Measurements from ENCODE around the gene NEK11.
"Not testable (repeated sequence)": the region's sequence is repeated elsewhere in the genome, so short reads cannot be mapped to it uniquely, and the experiment has no call there.

Gene NEK11

DNA sequence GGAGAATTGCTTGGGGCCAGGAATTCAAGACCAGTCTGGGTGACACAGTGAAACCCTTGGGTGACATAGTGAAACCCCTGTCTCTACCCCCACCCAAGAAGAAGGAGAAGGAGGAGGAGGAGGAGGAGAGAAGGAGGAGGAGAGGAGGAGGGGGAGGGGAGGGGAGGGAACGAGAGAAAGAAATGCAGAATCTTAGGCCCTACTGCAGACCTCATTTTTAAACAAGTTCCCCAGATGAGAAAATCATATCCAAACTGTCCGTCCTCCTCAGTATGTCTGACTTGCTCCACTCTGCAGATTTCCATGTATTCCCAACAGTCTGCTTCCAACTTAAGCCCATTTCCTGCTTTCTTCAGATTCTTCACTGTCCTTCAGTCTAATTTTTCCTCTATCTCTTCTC lies 291.0 kb downstream of the NEK11 start:
- no peak for DNase-seq

GRCh38 chr3:131323014-131323413 lies 296.3 kb downstream of the NEK11 start:
- no peak for DNase-seq

GRCh38 chr3:131323792-131324191 lies 297.1 kb downstream of the NEK11 start:
- no peak for DNase-seq

DNA sequence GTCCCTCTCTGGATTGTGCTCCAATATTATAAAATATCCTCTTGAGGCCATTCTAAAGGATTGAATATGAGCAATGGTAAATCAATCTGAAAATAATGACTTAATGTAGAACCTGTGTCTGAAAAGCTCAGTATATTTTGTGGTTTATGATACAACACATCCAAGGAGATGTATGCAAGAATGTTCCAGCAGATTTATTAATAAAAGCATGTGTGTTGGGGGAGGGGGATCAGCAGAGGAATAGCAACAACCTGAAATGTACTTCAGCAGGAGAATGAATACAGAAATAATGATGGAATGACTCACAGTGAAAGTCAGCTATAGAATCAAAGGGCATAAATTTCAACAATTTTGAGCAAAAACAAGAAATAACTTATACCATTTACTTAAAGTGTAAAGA lies 298.2 kb downstream of the NEK11 start:
- DNase-seq = no peak

- no peak for DNase-seq
These were observed 299.6 kb downstream of the NEK11 start for GRCh38 chr3:131326307-131326706.

- no peak for DNase-seq
These were observed 302.0 kb downstream of the NEK11 start for GRCh38 chr3:131328721-131329120.

- no peak for DNase-seq
These were observed 303.1 kb downstream of the NEK11 start for GRCh38 chr3:131329774-131330173.

- not testable (repeated sequence) for DNase-seq
These were observed 304.9 kb downstream of the NEK11 start for GRCh38 chr3:131331456-131332085.

- DNase-seq = no peak
These were observed 312.4 kb downstream of the NEK11 start for GRCh38 chr3:131338948-131339640.

- DNase-seq = no peak
These were observed 315.1 kb downstream of the NEK11 start for GRCh38 chr3:131341761-131342160.

DNA sequence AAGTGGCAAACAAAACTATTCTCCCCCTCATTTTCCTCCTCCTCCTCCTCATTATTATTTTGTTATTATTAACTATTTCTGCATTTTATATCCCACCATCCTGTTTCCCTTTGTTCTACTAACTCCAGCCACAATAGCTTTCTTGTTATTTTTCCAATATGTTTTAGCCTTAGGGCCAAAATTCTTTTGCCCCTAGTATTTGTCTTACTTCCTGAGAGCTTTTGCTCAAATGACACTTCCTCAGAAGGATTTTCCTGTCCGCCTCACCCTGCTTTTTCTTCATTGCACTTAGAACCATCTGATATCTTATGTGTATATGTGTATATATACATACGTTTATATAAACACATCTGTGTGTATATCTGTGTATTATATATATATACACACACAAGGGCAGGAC lies 322.2 kb downstream of the NEK11 start:
- DNase-seq = no peak

- no peak for DNase-seq
These were observed 322.8 kb downstream of the NEK11 start for GRCh38 chr3:131349454-131349853.

DNA sequence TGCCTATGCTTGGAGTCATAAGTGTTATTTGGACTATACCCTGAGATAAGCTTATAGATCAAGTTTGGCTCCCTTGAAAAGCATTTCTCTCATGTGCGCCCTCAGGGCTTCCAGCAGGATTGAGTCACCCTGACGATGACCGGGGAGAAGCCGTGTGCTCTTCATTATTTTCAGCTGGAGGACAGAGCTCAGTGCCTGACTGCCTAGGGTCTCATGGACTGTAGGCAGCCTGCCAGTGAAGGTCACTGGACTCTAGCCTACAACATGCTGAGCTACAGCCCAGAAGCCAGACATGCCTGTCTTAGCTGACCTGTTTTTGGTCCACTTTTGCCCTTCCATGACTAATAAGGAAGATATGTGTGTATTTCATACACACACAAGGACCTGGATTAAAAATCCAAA lies 323.3 kb downstream of the NEK11 start:
- DNase-seq = no peak

GRCh38 chr3:131350506-131350905 lies 323.8 kb downstream of the NEK11 start:
- DNase-seq = no peak

GRCh38 chr3:131353016-131353877 lies 326.6 kb downstream of the NEK11 start:
- no peak for DNase-seq

- DNase-seq = no peak
These were observed 327.3 kb downstream of the NEK11 start for GRCh38 chr3:131353986-131354385.

DNA sequence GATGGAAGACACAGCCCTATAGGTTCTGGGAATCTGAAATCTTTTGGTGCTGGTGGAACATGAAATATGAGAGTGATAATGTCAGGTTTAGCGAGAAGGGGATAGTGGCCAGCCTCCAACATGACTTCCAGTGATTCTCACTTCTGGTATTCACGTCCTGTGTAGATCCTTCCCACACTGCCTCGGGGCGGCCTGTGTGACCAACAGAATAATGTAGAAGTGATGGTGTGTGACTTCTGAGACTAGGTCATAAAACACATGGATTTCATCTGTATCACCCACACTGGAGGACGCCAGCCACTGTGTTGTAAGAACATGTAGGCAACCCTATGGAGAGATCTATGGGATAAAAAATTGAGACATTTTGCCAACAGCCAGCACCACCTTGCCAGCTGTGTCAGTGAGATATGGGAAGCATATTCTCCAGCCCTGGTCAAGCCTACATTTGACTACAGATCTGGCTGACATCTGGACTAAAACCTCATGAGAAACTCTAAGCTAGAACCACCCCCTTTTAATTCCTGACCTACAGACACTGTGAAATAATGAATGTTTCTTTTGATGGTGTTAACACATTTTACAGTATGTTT lies 329.4 kb downstream of the NEK11 start:
- no peak for DNase-seq

DNA sequence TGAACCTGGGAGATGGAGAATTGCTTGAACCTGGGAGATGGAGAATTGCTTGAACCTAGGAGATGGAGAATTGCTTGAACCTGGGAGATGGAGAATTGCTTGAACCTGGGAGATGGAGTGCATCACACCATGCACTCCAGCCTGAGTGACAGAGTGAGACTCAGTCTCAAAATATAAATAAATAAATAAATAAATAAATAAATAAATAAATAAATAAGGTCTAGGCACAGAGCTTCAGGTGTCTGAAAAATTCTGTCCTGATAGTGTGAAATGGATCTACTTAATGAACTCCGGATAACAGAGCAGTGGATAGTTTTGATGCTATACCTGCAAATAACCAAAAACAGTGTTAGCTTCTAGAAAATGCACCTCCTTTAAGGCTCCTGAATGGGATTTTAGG lies 330.6 kb downstream of the NEK11 start:
- DNase-seq = no peak

GRCh38 chr3:131360191-131360755 lies 333.6 kb downstream of the NEK11 start:
- no peak for DNase-seq

DNA sequence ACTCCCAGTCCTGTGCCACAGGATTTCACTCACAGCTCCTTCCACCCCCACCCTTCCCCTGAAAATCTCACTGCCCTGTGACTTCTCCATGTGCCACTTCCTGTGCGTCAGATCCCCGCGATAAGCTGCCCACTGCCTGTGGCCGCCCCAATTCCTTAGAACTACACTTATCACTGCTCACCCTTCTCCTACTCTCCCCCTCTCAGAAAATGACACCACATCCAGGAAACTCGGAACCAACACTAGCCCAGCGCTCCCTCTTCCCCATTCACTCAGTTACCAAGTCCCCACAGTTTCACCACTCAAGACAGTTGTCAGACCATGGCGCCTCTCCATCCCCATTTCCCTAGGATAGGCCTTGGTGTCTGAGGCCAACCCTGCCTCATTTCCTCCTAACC lies 334.4 kb downstream of the NEK11 start:
- DNase-seq = not testable (repeated sequence)

- DNase-seq = no peak
These were observed 335.1 kb downstream of the NEK11 start for GRCh38 chr3:131361464-131362421.

GRCh38 chr3:131363275-131363674 lies 336.6 kb downstream of the NEK11 start:
- DNase-seq = no peak

Data from NCI-H1694 treated with DMSO at 0.1 percent for 48 hours (cell line).